CD8-positive, alpha-beta memory T cell (primary cell): ENCODE measurements around the gene ADAM12. TPM values are rescaled to one million over a fixed set of nuclear protein-coding genes. Genes with fewer than 3 reads are reported as not detected.

ENCODE experiments used
- CTCF ChIA-PET: fragments of 350-600 bp; sonication (Branson Sonifier 250); formaldehyde crosslinking; loops from one replicate; lab custom pipeline; 2021; ENCODE audit warnings: antibody characterized with exemption; lab: Charles Lee
- POLR2A ChIA-PET: fragments of 350-600 bp; sonication (Branson Sonifier 250); formaldehyde crosslinking; loops from one replicate; lab custom pipeline; 2021; ENCODE audit warnings: antibody characterized with exemption; lab: Charles Lee
- DNase-seq, 5 donors: peaks; one replicate each; pipeline versions ENCODE4 v3.0.0 to v3.0.0-alpha.2; 2020 to 2022; ENCODE audit warnings: mixed read lengths in 1 of 5
- H3K27ac ChIP-seq: one replicate; pipeline ENCODE4 v1.7.0; 2013; ENCODE audit warnings: low read depth, mild to moderate bottlenecking, low read length, moderate library complexity
- H3K27me3 ChIP-seq: 2 replicates; pipeline ENCODE4 v1.7.0; 2013; ENCODE audit warnings: low read length, mild to moderate bottlenecking; ENCODE audit not compliant: insufficient read depth, poor library complexity, severe bottlenecking
- H3K36me3 ChIP-seq: 2 replicates; pipeline ENCODE4 v1.7.0; 2013; ENCODE audit warnings: mild to moderate bottlenecking, low read length, moderate library complexity; ENCODE audit not compliant: insufficient read depth
- H3K4me1 ChIP-seq: 2 replicates; pipeline ENCODE4 v1.7.0; 2013; ENCODE audit warnings: mild to moderate bottlenecking, low read length, moderate library complexity; ENCODE audit not compliant: insufficient read depth
- H3K4me3 ChIP-seq: 2 replicates; pipeline ENCODE4 v1.7.0; 2013; ENCODE audit warnings: mild to moderate bottlenecking, low read length
- H3K9me3 ChIP-seq: 2 replicates; pipeline ENCODE4 v1.7.0; 2013; ENCODE audit warnings: mild to moderate bottlenecking, low read length
- H3K27ac Mint-ChIP-seq, 8 donors: one replicate each; pipeline ENCODE4 v1.8.0; 2020 to 2021; ENCODE audit warnings: mixed read lengths in 8 of 8, mild to moderate bottlenecking in 6 of 8, inconsistent platforms in 3 of 8, moderate library complexity in 3 of 8
- H3K27me3 Mint-ChIP-seq, 2 donors: one replicate each; pipeline ENCODE4 v1.8.0; 2020 to 2021; ENCODE audit warnings: mixed read lengths in 2 of 2, mild to moderate bottlenecking in 1 of 2, moderate library complexity in 1 of 2
- H3K36me3 Mint-ChIP-seq, 3 donors: one replicate each; pipeline ENCODE4 v1.8.0; 2020 to 2021; ENCODE audit warnings: mixed read lengths in 3 of 3, inconsistent platforms in 1 of 3, mild to moderate bottlenecking in 1 of 3
- H3K4me1 Mint-ChIP-seq, 3 donors: one replicate each; pipeline ENCODE4 v1.8.0; 2020 to 2021; ENCODE audit warnings: mixed read lengths in 3 of 3, inconsistent platforms in 1 of 3, mild to moderate bottlenecking in 1 of 3
- H3K4me3 Mint-ChIP-seq, 7 donors: one replicate each; pipeline ENCODE4 v1.8.0; 2020 to 2021; ENCODE audit warnings: mixed read lengths in 7 of 7, mild to moderate bottlenecking in 6 of 7, moderate library complexity in 4 of 7, inconsistent platforms in 2 of 7
- H3K9me3 Mint-ChIP-seq, 5 donors: one replicate each; pipeline ENCODE4 v1.8.0; 2020 to 2022; ENCODE audit warnings: mixed read lengths in 5 of 5, mild to moderate bottlenecking in 3 of 5, moderate library complexity in 2 of 5, inconsistent platforms in 1 of 5
- polyA plus RNA-seq: library from polyadenylated mRNA; unstranded; fragments of 300-500 nt; fragmentation: Illumina TruSeq; gene quantifications from one replicate; pipeline ENCODE4 v1.2.3, GENCODE V29; 2021
- total RNA-seq, 2 experiments: library from RNA; stranded (reverse); gene quantifications; one replicate each; pipeline ENCODE4 v1.2.3, GENCODE V29; 2021

The ADAM12 gene
- total and polyA plus RNA-seq, 3 experiments from 2014 or later = 0.11 to 6.4 (median 0.31) TPM

- CTCF ChIA-PET = no interaction called here
- no peak for DNase-seq
- no peaks in the 10 kb centered on the region for H3K4me1 Mint-ChIP-seq
- Histone ChIP-seq H3K4me1 (no peaks in the 10 kb centered on the region), H3K4me3 (no peak overlapping the region), H3K27ac (no peak overlapping the region), H3K36me3 (no peaks in the 10 kb centered on the region), H3K9me3 (no peaks in the 10 kb centered on the region), H3K27me3 (no peaks in the 10 kb centered on the region)
- peaks cover 0 to 6% (median 0%) of the 10 kb centered on the region in 5 donors for H3K9me3 Mint-ChIP-seq
- no peaks in the 10 kb centered on the region for H3K36me3 Mint-ChIP-seq
- H3K27ac Mint-ChIP-seq = peak overlapping the region in 1 of 8 donors; percentile 4
- H3K4me3 Mint-ChIP-seq = no peak overlapping the region
- POLR2A ChIA-PET = no interaction called here
- peaks cover 0 to 2% of the 10 kb centered on the region in 2 donors for H3K27me3 Mint-ChIP-seq
These were observed 178.1 kb downstream of the ADAM12 start for GRCh38 chr10:126210051-126210651.

- H3K27ac Mint-ChIP-seq = no peak overlapping the region
- H3K27ac ChIP-seq = no peak overlapping the region
- H3K36me3 ChIP-seq = no peaks in the 10 kb centered on the region
- peaks cover 0 to 6% (median 0%) of the 10 kb centered on the region in 5 donors for H3K9me3 Mint-ChIP-seq
- no peaks in the 10 kb centered on the region for H3K36me3 Mint-ChIP-seq
- H3K4me3 ChIP-seq = no peak overlapping the region
- H3K4me1 ChIP-seq = no peaks in the 10 kb centered on the region
- ChIA-PET POLR2A (no interaction called here), CTCF (no interaction called here)
- DNase-seq = no peak
- H3K4me3 Mint-ChIP-seq = no peak overlapping the region
- no peaks in the 10 kb centered on the region for H3K27me3 ChIP-seq
- H3K27me3 Mint-ChIP-seq = peaks cover 0 to 1% of the 10 kb centered on the region in 2 donors
- H3K9me3 ChIP-seq = no peaks in the 10 kb centered on the region
- H3K4me1 Mint-ChIP-seq = no peaks in the 10 kb centered on the region
These were observed 178.8 kb downstream of the ADAM12 start for GRCh38 chr10:126209451-126209850.

DNA sequence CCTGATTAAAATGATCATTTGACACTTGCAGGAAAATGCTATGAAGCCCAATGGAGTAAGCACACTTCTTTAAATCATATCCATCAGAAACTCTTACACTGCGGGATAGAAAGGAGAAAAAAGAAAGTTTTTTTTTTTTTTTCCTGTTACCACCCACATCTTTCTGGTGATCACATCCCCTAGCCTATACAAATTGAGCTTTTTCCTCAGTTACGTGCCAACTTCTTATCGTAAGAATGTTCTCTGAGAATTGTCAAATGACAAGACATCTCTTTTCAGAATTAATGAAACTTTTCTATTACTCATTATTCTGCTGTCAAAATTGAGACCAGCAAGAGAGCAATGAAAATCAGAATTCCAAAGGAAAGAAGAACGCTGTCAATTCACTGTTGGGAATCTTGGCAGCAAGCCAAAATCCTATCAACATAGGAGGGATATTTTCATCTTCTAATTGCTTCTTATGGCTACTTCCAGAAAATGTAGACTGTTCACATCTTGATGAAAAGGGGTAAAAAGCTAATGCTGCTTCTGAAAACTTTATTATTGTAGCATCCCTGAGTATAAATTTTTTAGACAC, 179.5 kb downstream of the ADAM12 start:
- H3K4me3 ChIP-seq = no peak overlapping the region
- POLR2A ChIA-PET = no interaction called here
- no peak for DNase-seq
- Mint-ChIP-seq H3K4me1 (no peaks in the 10 kb centered on the region), H3K9me3 (peaks cover 0 to 6% (median 0%) of the 10 kb centered on the region in 5 donors), H3K27ac (no peak overlapping the region), H3K27me3 (no peaks in the 10 kb centered on the region), H3K4me3 (no peak overlapping the region), H3K36me3 (no peaks in the 10 kb centered on the region)
- no peak overlapping the region for H3K27ac ChIP-seq
- no peaks in the 10 kb centered on the region for H3K36me3 ChIP-seq
- H3K4me1 ChIP-seq = no peaks in the 10 kb centered on the region
- H3K9me3 ChIP-seq = no peaks in the 10 kb centered on the region
- CTCF ChIA-PET = no interaction called here
- no peaks in the 10 kb centered on the region for H3K27me3 ChIP-seq

DNA sequence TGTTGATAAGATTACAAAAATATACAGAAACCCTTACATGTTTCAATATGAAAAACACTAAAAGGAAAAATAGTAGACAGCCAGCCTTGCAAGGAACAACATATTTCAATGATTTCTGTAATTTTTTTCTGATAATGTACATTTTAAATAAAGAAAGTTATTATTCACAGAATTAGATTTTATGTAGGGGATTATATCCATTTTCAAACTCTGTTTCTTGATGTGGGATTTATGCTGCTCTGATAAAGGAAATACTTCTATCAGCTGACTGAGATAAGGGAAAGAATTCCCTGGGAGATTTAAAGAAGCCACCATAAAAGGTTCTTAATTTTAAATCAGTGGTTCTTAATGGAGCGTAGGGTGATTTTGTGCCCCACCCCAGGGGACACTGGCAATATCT, 180.4 kb downstream of the ADAM12 start:
- Histone ChIP-seq H3K4me3 (no peak overlapping the region), H3K27me3 (no peaks in the 10 kb centered on the region), H3K27ac (no peak overlapping the region), H3K9me3 (no peaks in the 10 kb centered on the region), H3K4me1 (no peaks in the 10 kb centered on the region), H3K36me3 (no peaks in the 10 kb centered on the region)
- CTCF ChIA-PET = no interaction called here
- Mint-ChIP-seq H3K36me3 (no peaks in the 10 kb centered on the region), H3K27me3 (no peaks in the 10 kb centered on the region), H3K4me3 (no peak overlapping the region), H3K27ac (no peak overlapping the region), H3K4me1 (no peaks in the 10 kb centered on the region), H3K9me3 (peaks cover 0 to 6% (median 0%) of the 10 kb centered on the region in 5 donors)
- POLR2A ChIA-PET = no interaction called here
- DNase-seq = no peak

DNA sequence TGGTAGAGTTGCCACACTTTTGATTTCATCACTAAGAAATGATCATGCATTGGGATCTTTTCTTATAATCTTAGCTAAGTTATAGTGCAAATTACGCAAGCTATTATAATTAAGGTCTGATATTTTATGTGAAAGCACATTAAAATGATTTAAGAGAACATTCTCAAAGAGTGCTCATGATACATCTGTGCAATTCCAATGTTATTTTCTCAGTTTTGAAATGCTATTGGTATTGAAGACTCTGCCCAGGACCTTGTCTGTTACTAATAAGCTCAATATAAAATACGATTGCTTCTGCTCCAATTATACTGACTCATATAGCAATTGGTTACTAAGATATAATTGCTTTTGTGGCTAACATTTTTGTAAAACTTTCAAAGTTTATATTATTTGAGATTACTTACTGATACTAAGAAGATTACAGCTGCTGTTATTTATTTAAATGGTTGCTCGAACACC, 180.9 kb downstream of the ADAM12 start:
- Mint-ChIP-seq H3K36me3 (no peaks in the 10 kb centered on the region), H3K4me3 (no peak overlapping the region), H3K9me3 (peaks cover 0 to 6% (median 0%) of the 10 kb centered on the region in 5 donors), H3K27me3 (no peaks in the 10 kb centered on the region), H3K4me1 (no peaks in the 10 kb centered on the region), H3K27ac (no peak overlapping the region)
- no peak overlapping the region for H3K27ac ChIP-seq
- no peaks in the 10 kb centered on the region for H3K9me3 ChIP-seq
- H3K4me3 ChIP-seq = no peak overlapping the region
- H3K4me1 ChIP-seq = no peaks in the 10 kb centered on the region
- DNase-seq = no peak
- H3K36me3 ChIP-seq = no peaks in the 10 kb centered on the region
- no peaks in the 10 kb centered on the region for H3K27me3 ChIP-seq
- ChIA-PET POLR2A (no interaction called here), CTCF (no interaction called here)

- Histone ChIP-seq H3K36me3 (no peaks in the 10 kb centered on the region), H3K27ac (no peak overlapping the region), H3K27me3 (no peaks in the 10 kb centered on the region), H3K9me3 (no peaks in the 10 kb centered on the region), H3K4me3 (no peak overlapping the region), H3K4me1 (no peaks in the 10 kb centered on the region)
- H3K4me3 Mint-ChIP-seq = no peak overlapping the region
- H3K27ac Mint-ChIP-seq = peak overlapping the region in 1 of 8 donors; percentile 6
- no peaks in the 10 kb centered on the region for H3K36me3 Mint-ChIP-seq
- CTCF ChIA-PET = no interaction called here
- peaks cover 0 to 4% (median 0%) of the 10 kb centered on the region in 5 donors for H3K9me3 Mint-ChIP-seq
- POLR2A ChIA-PET = no interaction called here
- no peak for DNase-seq
- H3K4me1 Mint-ChIP-seq = no peaks in the 10 kb centered on the region
- H3K27me3 Mint-ChIP-seq = no peaks in the 10 kb centered on the region
These were observed 182.6 kb downstream of the ADAM12 start for GRCh38 chr10:126205486-126206205.

DNA sequence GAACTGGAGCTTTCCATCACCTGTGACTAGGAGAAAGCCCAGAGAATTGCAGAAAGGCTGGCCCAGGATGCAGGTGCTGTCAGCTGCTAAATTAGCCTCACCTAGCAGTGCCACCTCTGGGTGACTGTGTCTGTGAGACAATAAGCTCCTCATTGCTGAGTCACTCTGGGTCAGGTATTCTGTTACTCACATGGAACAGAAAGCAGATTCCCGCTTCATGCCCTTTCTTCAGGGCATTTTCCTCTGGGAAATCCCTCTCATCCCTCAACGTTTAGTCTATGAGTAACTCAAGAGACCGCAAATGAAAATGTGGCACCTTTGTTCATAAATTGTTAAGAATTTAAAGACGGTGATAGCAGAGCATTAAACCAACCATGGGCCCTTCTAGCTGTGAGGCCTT, 184.0 kb downstream of the ADAM12 start:
- no peaks in the 10 kb centered on the region for H3K9me3 ChIP-seq

DNA sequence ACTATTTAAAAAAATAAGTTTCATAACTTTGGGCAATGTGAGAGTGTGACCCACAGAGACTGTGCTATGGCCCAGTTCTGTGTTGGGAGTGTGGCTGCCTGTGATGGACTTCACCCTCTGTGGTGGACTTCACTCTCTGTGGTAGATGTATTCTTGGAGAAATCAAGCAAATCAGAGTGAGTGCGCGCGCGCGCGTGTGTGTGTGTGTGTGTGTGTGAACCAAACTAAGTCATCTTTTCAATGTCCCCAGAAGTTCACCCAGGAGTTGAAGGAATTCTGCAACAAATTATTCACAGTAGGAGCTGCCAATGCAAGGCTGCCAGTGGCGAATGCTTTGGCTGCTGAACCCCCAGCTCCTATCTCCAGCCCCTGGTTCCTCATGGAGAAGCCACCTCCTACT, 184.5 kb downstream of the ADAM12 start:
- Mint-ChIP-seq H3K27me3 (no peaks in the 10 kb centered on the region), H3K4me3 (no peak overlapping the region), H3K4me1 (no peaks in the 10 kb centered on the region), H3K27ac (no peak overlapping the region), H3K9me3 (peaks cover 0 to 4% (median 0%) of the 10 kb centered on the region in 5 donors), H3K36me3 (peaks cover 0 to 2% (median 0%) of the 10 kb centered on the region in 3 donors)
- no peak overlapping the region for H3K4me3 ChIP-seq
- H3K36me3 ChIP-seq = no peaks in the 10 kb centered on the region
- ChIA-PET POLR2A (no interaction called here), CTCF (no interaction called here)
- no peaks in the 10 kb centered on the region for H3K27me3 ChIP-seq
- no peaks in the 10 kb centered on the region for H3K9me3 ChIP-seq
- H3K4me1 ChIP-seq = no peaks in the 10 kb centered on the region
- no peak for DNase-seq
- H3K27ac ChIP-seq = no peak overlapping the region

More for the DNA sequence above, 184.0 kb downstream of the ADAM12 start:
- no peak overlapping the region for H3K27ac ChIP-seq
- POLR2A ChIA-PET = no interaction called here
- CTCF ChIA-PET = no interaction called here
- H3K4me1 Mint-ChIP-seq = no peaks in the 10 kb centered on the region
- no peaks in the 10 kb centered on the region for H3K27me3 ChIP-seq
- no peak overlapping the region for H3K4me3 Mint-ChIP-seq
- H3K27me3 Mint-ChIP-seq = no peaks in the 10 kb centered on the region
- no peak overlapping the region for H3K4me3 ChIP-seq
- H3K36me3 Mint-ChIP-seq = peaks cover 0 to 1% (median 0%) of the 10 kb centered on the region in 3 donors
- DNase-seq = no peak
- H3K36me3 ChIP-seq = no peaks in the 10 kb centered on the region
- no peaks in the 10 kb centered on the region for H3K4me1 ChIP-seq
- peaks cover 0 to 4% (median 0%) of the 10 kb centered on the region in 5 donors for H3K9me3 Mint-ChIP-seq
- H3K27ac Mint-ChIP-seq = no peak overlapping the region
